HL-60 (cell line): ENCODE data around the gene INSC.

ENCODE experiments used
- POLR2AphosphoS5 ChIP-seq: IDR thresholded peaks from 2 replicates; pipeline ENCODE4 v1.6.1; 2012; ENCODE audit warnings: low read depth
- SPI1 ChIP-seq: IDR thresholded peaks from 2 replicates; pipeline ENCODE4 v1.6.1; 2012; ENCODE audit warnings: low read depth, mild to moderate bottlenecking, borderline replicate concordance
- TF ChIP-seq, protein P1 (sequence below): IDR thresholded peaks from one replicate; pipeline ENCODE4 v1.5.1; 2011; ENCODE audit warnings: low read length, control low read depth, inconsistent platforms; ENCODE audit not compliant: insufficient read depth
- TF ChIP-seq, protein P2 (sequence below): IDR thresholded peaks from 2 replicates; pipeline ENCODE4 v1.6.1; 2012; ENCODE audit warnings: low read depth; ENCODE audit not compliant: insufficient replicate concordance

DNA sequence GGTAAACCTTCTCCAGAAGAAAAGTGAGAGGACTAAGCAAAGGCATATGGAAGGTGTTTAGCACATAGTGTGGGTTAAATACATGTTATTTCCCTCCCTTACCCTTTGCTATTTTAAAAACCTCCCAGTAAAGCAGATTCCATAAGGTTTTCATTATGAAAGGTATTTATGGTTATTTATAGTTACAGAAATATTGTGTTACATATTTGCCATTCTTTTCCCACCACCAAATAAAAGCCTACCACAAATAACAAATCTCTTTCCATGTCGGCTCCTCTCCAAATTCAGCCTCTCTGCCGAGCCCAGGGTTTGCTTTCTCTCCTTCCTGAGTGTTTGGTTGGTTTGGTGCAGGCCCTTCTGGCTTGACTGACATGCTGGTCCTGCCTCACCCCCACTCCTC, 64.4 kb downstream of the INSC start:
- TF ChIP-seq POLR2AphosphoS5: no peak
- TF ChIP-seq, protein P1, sequence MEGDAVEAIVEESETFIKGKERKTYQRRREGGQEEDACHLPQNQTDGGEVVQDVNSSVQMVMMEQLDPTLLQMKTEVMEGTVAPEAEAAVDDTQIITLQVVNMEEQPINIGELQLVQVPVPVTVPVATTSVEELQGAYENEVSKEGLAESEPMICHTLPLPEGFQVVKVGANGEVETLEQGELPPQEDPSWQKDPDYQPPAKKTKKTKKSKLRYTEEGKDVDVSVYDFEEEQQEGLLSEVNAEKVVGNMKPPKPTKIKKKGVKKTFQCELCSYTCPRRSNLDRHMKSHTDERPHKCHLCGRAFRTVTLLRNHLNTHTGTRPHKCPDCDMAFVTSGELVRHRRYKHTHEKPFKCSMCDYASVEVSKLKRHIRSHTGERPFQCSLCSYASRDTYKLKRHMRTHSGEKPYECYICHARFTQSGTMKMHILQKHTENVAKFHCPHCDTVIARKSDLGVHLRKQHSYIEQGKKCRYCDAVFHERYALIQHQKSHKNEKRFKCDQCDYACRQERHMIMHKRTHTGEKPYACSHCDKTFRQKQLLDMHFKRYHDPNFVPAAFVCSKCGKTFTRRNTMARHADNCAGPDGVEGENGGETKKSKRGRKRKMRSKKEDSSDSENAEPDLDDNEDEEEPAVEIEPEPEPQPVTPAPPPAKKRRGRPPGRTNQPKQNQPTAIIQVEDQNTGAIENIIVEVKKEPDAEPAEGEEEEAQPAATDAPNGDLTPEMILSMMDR: no peak
- TF ChIP-seq SPI1: no peak
- TF ChIP-seq, protein P2, sequence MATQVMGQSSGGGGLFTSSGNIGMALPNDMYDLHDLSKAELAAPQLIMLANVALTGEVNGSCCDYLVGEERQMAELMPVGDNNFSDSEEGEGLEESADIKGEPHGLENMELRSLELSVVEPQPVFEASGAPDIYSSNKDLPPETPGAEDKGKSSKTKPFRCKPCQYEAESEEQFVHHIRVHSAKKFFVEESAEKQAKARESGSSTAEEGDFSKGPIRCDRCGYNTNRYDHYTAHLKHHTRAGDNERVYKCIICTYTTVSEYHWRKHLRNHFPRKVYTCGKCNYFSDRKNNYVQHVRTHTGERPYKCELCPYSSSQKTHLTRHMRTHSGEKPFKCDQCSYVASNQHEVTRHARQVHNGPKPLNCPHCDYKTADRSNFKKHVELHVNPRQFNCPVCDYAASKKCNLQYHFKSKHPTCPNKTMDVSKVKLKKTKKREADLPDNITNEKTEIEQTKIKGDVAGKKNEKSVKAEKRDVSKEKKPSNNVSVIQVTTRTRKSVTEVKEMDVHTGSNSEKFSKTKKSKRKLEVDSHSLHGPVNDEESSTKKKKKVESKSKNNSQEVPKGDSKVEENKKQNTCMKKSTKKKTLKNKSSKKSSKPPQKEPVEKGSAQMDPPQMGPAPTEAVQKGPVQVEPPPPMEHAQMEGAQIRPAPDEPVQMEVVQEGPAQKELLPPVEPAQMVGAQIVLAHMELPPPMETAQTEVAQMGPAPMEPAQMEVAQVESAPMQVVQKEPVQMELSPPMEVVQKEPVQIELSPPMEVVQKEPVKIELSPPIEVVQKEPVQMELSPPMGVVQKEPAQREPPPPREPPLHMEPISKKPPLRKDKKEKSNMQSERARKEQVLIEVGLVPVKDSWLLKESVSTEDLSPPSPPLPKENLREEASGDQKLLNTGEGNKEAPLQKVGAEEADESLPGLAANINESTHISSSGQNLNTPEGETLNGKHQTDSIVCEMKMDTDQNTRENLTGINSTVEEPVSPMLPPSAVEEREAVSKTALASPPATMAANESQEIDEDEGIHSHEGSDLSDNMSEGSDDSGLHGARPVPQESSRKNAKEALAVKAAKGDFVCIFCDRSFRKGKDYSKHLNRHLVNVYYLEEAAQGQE: no peak
